H9 (cell line): ENCODE data around the gene TSHB. TPM values are rescaled to one million over a fixed set of nuclear protein-coding genes. Genes with fewer than 3 reads are reported as not detected.

Experiments
- DNase-seq: peaks from one replicate; pipeline ENCODE4 v3.0.0-alpha.2; 2017
- H2AFZ ChIP-seq: one replicate; pipeline ENCODE4 v1.6.1; 2013; ENCODE audit warnings: mild to moderate bottlenecking, low read length, control low read depth, moderate library complexity
- H2AK5ac ChIP-seq: 2 replicates; pipeline ENCODE4 v1.6.1; 2013; ENCODE audit warnings: low read length, control low read depth, mixed read lengths; ENCODE audit not compliant: insufficient read length
- H2BK120ac ChIP-seq: one replicate; pipeline ENCODE4 v1.6.1; 2013; ENCODE audit warnings: low read depth, mild to moderate bottlenecking, low read length, control low read depth, inconsistent platforms; ENCODE audit not compliant: poor library complexity, severe bottlenecking
- H2BK12ac ChIP-seq: 2 replicates; pipeline ENCODE4 v1.6.1; 2013; ENCODE audit warnings: low read length, control low read depth, mixed read lengths, low read depth; ENCODE audit not compliant: insufficient read length
- H2BK15ac ChIP-seq: 2 replicates; pipeline ENCODE4 v1.6.1; 2013; ENCODE audit warnings: low read depth, low read length, control low read depth
- H2BK20ac ChIP-seq: one replicate; pipeline ENCODE4 v1.6.1; 2013; ENCODE audit warnings: low read depth, mild to moderate bottlenecking, low read length, control low read depth, inconsistent platforms; ENCODE audit not compliant: poor library complexity, severe bottlenecking
- H2BK5ac ChIP-seq: 2 replicates; pipeline ENCODE4 v1.6.1; 2013; ENCODE audit warnings: low read length, control low read depth, mixed read lengths; ENCODE audit not compliant: insufficient read length
- H3K14ac ChIP-seq: 2 replicates; pipeline ENCODE4 v1.6.1; 2013; ENCODE audit warnings: low read length, control low read depth; ENCODE audit not compliant: insufficient read depth
- H3K18ac ChIP-seq: 2 replicates; pipeline ENCODE4 v1.6.1; 2013; ENCODE audit warnings: low read depth, mild to moderate bottlenecking, mixed read lengths, low read length, control low read depth; ENCODE audit not compliant: insufficient read length
- H3K23ac ChIP-seq: 2 replicates; pipeline ENCODE4 v1.6.1; 2013; ENCODE audit warnings: low read length, control low read depth, mixed read lengths, low read depth; ENCODE audit not compliant: insufficient read length
- H3K23me2 ChIP-seq: 2 replicates; pipeline ENCODE4 v1.6.1; 2013; ENCODE audit warnings: low read depth, mild to moderate bottlenecking, mixed read lengths, low read length, control low read depth; ENCODE audit not compliant: insufficient read length, poor library complexity, severe bottlenecking
- H3K27ac ChIP-seq: 2 replicates; pipeline ENCODE4 v1.5.1; 2013; ENCODE audit warnings: low read length, control low read depth, mixed read lengths, low read depth; ENCODE audit not compliant: insufficient read length
- H3K27me3 ChIP-seq: 2 replicates; pipeline ENCODE4 v1.6.1; 2013; ENCODE audit warnings: low read length, control low read depth, inconsistent platforms; ENCODE audit not compliant: insufficient read depth
- H3K4ac ChIP-seq: 2 replicates; pipeline ENCODE4 v1.6.1; 2013; ENCODE audit warnings: low read depth, mild to moderate bottlenecking, control low read depth, inconsistent platforms, low read length, moderate library complexity
- H3K4me1 ChIP-seq: 2 replicates; pipeline ENCODE4 v1.6.1; 2013; ENCODE audit warnings: low read length, control low read depth, inconsistent platforms; ENCODE audit not compliant: insufficient read depth
- H3K4me2 ChIP-seq: 2 replicates; pipeline ENCODE4 v1.6.1; 2013; ENCODE audit warnings: low read length, control low read depth, mixed read lengths; ENCODE audit not compliant: insufficient read length, insufficient read depth
- H3K56ac ChIP-seq: 2 replicates; pipeline ENCODE4 v1.6.1; 2013; ENCODE audit warnings: low read depth, mild to moderate bottlenecking, mixed read lengths, low read length, control low read depth; ENCODE audit not compliant: insufficient read length
- H3K79me1 ChIP-seq: 2 replicates; pipeline ENCODE4 v1.6.1; 2013; ENCODE audit warnings: low read depth, mild to moderate bottlenecking, moderate library complexity, low read length, control low read depth, inconsistent platforms; ENCODE audit not compliant: insufficient read depth, poor library complexity, severe bottlenecking
- H3K79me2 ChIP-seq: 2 replicates; pipeline ENCODE4 v1.6.1; 2013; ENCODE audit warnings: low read length, control low read depth, inconsistent platforms; ENCODE audit not compliant: insufficient read depth
- H3K9ac ChIP-seq: 2 replicates; pipeline ENCODE4 v1.6.1; 2013; ENCODE audit warnings: low read length, control low read depth, mixed read lengths; ENCODE audit not compliant: insufficient read length; ENCODE audit errors: extremely low read depth
- H3K9me3 ChIP-seq: one replicate; pipeline ENCODE4 v1.6.1; 2013; ENCODE audit warnings: low read depth, low read length, inconsistent platforms; ENCODE audit not compliant: control insufficient read depth
- H3T11ph ChIP-seq: one replicate; pipeline ENCODE4 v1.6.1; 2013; ENCODE audit warnings: mild to moderate bottlenecking, low read length, control low read depth, inconsistent platforms
- H4K20me1 ChIP-seq: one replicate; pipeline ENCODE4 v1.6.1; 2013; ENCODE audit not compliant: control insufficient read depth, insufficient read length, insufficient read depth
- H4K5ac ChIP-seq: 2 replicates; pipeline ENCODE4 v1.6.1; 2013; ENCODE audit warnings: low read depth, mild to moderate bottlenecking, mixed read lengths, low read length, control low read depth; ENCODE audit not compliant: insufficient read length
- H4K8ac ChIP-seq: replicated peaks from 2 replicates; pipeline ENCODE4 v1.6.1; 2013; ENCODE audit warnings: low read length, control low read depth, mixed read lengths, low read depth; ENCODE audit not compliant: insufficient read length
- H4K91ac ChIP-seq: 2 replicates; pipeline ENCODE4 v1.6.1; 2013; ENCODE audit warnings: low read depth, mild to moderate bottlenecking, moderate library complexity, mixed read lengths, low read length, control low read depth; ENCODE audit not compliant: insufficient read length
- H3K27ac Mint-ChIP-seq, 3 experiments: 2 replicates in 2 of 3; 3 replicates in 1 of 3; pipeline ENCODE4 v1.8.0; 2020 to 2021; ENCODE audit warnings: mixed read lengths in 3 of 3, mild to moderate bottlenecking in 1 of 3, moderate library complexity in 1 of 3
- H3K27me3 Mint-ChIP-seq: 2 replicates; pipeline ENCODE4 v1.8.0; 2021; ENCODE audit warnings: low read depth, mild to moderate bottlenecking, moderate library complexity, mixed read lengths
- H3K36me3 Mint-ChIP-seq, 3 experiments: 2 replicates in 2 of 3; 3 replicates in 1 of 3; pipeline ENCODE4 v1.8.0; 2020 to 2021; ENCODE audit warnings: low read depth in 3 of 3, mixed read lengths in 3 of 3; ENCODE audit not compliant: insufficient read depth in 1 of 3
- H3K4me1 Mint-ChIP-seq, 2 experiments: 2 replicates each; pipeline ENCODE4 v1.8.0; 2020; ENCODE audit warnings: mixed read lengths in 2 of 2
- H3K4me3 Mint-ChIP-seq, 2 experiments: 2 replicates in 1 of 2; 3 replicates in 1 of 2; pipeline ENCODE4 v1.8.0; 2020 to 2021; ENCODE audit warnings: mild to moderate bottlenecking in 2 of 2, mixed read lengths in 2 of 2, moderate library complexity in 1 of 2
- H3K9me3 Mint-ChIP-seq, 2 experiments: 2 replicates in 1 of 2; 3 replicates in 1 of 2; pipeline ENCODE4 v1.8.0; 2020; ENCODE audit warnings: mild to moderate bottlenecking in 2 of 2, mixed read lengths in 2 of 2, moderate library complexity in 1 of 2
- WGBS: extraction: QIAGEN DNeasy Blood & Tissue Kit; methylation state at CpG from one replicate; pipeline ENCODE4 v1.1.7; 2013; ENCODE audit warnings: missing lambda C conversion rate, low lambda C conversion rate, mixed read lengths; ENCODE audit not compliant: insufficient read length; ENCODE audit errors: extremely low coverage; 5-methylcytosine and 5-hydroxymethylcytosine counted together
- total RNA-seq: library from RNA; stranded (reverse); gene quantifications from 2 replicates; pipeline ENCODE4 v1.2.1, GENCODE V29; 2021
- TF ChIP-seq, protein P1 (sequence below): fragments of 200-600 bp; sonication (generic); conservative IDR thresholded peaks from 3 replicates; pipeline ENCODE4 v1.8.0; 2021; ENCODE audit warnings: antibody characterized with exemption, mild to moderate bottlenecking

TSHB gene
- total RNA-seq, 1 experiment from 2014 or later, result not detected

DNA sequence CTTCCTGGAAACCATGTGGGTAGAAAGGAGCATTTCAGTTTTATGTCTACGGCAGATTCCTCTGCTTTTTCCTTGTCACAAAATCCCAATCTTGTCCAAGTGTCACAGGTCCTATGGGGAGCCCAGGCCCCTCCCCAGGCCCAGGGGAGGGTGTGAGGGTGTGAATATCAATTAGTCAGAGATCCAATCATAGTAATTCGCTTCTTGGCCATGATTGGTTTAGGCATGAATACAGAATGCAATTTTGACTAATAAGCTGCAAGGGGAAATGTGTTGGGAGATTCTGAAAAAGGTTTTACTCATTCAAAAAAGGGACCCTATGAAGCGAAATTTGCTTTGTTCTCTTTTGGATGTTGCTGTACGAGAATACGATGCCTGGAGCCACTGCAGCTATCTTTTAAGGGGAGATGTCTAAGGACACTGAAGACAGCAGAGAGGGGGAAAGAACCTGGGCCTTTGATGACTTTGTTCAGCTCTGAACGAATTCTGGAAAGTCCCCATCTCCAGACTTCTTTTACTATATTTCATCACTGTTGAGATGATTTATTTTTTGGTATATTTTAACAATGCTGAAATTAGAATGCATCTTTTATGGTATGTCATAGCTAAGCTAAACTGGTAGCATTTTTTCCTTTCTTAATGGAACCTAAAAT lies 41.5 kb downstream of the TSHB start:
- no peak overlapping the region for H2BK12ac ChIP-seq
- H2BK5ac ChIP-seq, result no peak overlapping the region
- no peak overlapping the region for H3K27ac Mint-ChIP-seq
- no peaks in the 10 kb centered on the region for H3K36me3 Mint-ChIP-seq
- H2BK120ac ChIP-seq, result no peak overlapping the region
- TF ChIP-seq, protein P1, sequence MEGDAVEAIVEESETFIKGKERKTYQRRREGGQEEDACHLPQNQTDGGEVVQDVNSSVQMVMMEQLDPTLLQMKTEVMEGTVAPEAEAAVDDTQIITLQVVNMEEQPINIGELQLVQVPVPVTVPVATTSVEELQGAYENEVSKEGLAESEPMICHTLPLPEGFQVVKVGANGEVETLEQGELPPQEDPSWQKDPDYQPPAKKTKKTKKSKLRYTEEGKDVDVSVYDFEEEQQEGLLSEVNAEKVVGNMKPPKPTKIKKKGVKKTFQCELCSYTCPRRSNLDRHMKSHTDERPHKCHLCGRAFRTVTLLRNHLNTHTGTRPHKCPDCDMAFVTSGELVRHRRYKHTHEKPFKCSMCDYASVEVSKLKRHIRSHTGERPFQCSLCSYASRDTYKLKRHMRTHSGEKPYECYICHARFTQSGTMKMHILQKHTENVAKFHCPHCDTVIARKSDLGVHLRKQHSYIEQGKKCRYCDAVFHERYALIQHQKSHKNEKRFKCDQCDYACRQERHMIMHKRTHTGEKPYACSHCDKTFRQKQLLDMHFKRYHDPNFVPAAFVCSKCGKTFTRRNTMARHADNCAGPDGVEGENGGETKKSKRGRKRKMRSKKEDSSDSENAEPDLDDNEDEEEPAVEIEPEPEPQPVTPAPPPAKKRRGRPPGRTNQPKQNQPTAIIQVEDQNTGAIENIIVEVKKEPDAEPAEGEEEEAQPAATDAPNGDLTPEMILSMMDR, result no peak
- no peaks in the 10 kb centered on the region for H3K79me1 ChIP-seq
- no peak overlapping the region for H4K8ac ChIP-seq
- H3K27me3 Mint-ChIP-seq, result no peaks in the 10 kb centered on the region
- no peaks in the 10 kb centered on the region for H3K79me2 ChIP-seq
- no peaks in the 10 kb centered on the region for H3K27me3 ChIP-seq
- no peaks in the 10 kb centered on the region for H3K9me3 Mint-ChIP-seq
- H2AK5ac ChIP-seq, result no peak overlapping the region
- no peak overlapping the region for H3K4me3 Mint-ChIP-seq
- H3K56ac ChIP-seq, result no peak overlapping the region
- no peak overlapping the region for H3T11ph ChIP-seq
- H2BK20ac ChIP-seq, result no peak overlapping the region
- H3K9me3 ChIP-seq, result no peaks in the 10 kb centered on the region
- WGBS, result no CpG with 5 or more reads among the region's 6 CpGs
- no peak overlapping the region for H2AFZ ChIP-seq
- H4K20me1 ChIP-seq, result no peaks in the 10 kb centered on the region
- H3K4me1 Mint-ChIP-seq, result peaks cover 12 to 14% of the 10 kb centered on the region in 2 experiments
- H3K18ac ChIP-seq, result no peak overlapping the region
- no peak overlapping the region for H3K23ac ChIP-seq
- no peak overlapping the region for H2BK15ac ChIP-seq
- no peaks in the 10 kb centered on the region for H3K23me2 ChIP-seq
- H3K14ac ChIP-seq, result no peak overlapping the region
- DNase-seq, result no peak
- H3K4me1 ChIP-seq, result no peaks in the 10 kb centered on the region
- H3K4me2 ChIP-seq, result no peak overlapping the region
- no peak overlapping the region for H4K91ac ChIP-seq
- H4K5ac ChIP-seq, result no peak overlapping the region
- no peak overlapping the region for H3K27ac ChIP-seq
- no peak overlapping the region for H3K9ac ChIP-seq
- no peak overlapping the region for H3K4ac ChIP-seq
